ENCODE measurements around the gene RANBP10. TPM values are rescaled to one million over a fixed set of nuclear protein-coding genes. Genes with fewer than 3 reads are reported as not detected.
A peak's percentile ranks its signal among the peaks of the same experiment; 100 is the strongest.
"Not testable (repeated sequence)": the region's sequence is repeated elsewhere in the genome, so short reads cannot be mapped to it uniquely, and the experiment has no call there.

The RANBP10 gene
- total RNA-seq, 1 donor from 2014 or later, result 4.7 TPM

- Histone ChIP-seq H3K9ac (ENCODE audit: low read depth in 1 of 3, low read length in 3 of 3) (peak overlapping the region; percentile 46 to 95 (median 61)), H3K4me1 (ENCODE audit: control insufficient read depth in 3 of 3, insufficient read depth in 3 of 3, low read length in 3 of 3) (peaks cover 55 to 67% (median 57%) of the 10 kb centered on the region in 3 donors), H3K4me3 (ENCODE audit: low read length in 3 of 3) (peak overlapping the region; percentile 41 to 52 (median 42)), H3K9me3 (ENCODE audit: control insufficient read depth in 3 of 3, low read length in 3 of 3) (no peaks in the 10 kb centered on the region), H3K36me3 (ENCODE audit: control insufficient read depth in 3 of 3, insufficient read depth in 3 of 3, low read length in 3 of 3) (peaks cover 0 to 5% (median 0%) of the 10 kb centered on the region in 3 donors), H3K27ac (ENCODE audit: low read depth, low read length) (peak overlapping the region; percentile 95), H3K27me3 (ENCODE audit: control insufficient read depth in 3 of 3, insufficient read depth in 3 of 3, low read length in 3 of 3) (no peaks in the 10 kb centered on the region)
Measured at GRCh38 chr16:67844497-67844896, 38.1 kb upstream of the RANBP10 start.

DNA sequence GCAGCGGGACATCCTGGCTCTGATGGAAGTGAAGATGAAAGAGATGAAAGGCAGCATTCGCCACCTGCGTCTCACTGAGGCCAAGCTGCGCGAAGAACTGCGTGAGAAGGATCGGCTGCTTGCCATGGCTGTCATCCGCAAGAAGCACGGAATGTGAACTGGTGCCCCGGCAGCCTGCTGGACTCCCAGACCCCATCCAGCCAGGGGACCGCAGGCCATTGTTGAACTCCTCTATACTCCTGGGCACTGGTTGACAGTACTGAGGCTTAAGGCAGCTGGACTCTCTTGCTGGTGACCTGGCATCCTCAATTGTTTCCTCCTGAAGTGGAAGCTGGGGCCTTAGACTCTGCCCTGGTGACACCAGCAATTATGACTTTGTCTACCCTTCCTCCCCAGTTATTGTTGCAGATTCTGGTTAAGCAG lies 37.0 kb upstream of the RANBP10 start:
- no peaks in the 10 kb centered on the region for H3K9me3 ChIP-seq (ENCODE audit: control insufficient read depth in 3 of 3, low read length in 3 of 3)
- peak overlapping the region; percentile 73 to 99 (median 95) for H3K9ac ChIP-seq (ENCODE audit: low read depth in 1 of 3, low read length in 3 of 3)
- peaks cover 49 to 58% (median 53%) of the 10 kb centered on the region in 3 donors for H3K4me1 ChIP-seq (ENCODE audit: control insufficient read depth in 3 of 3, insufficient read depth in 3 of 3, low read length in 3 of 3)
- H3K4me3 ChIP-seq (ENCODE audit: low read length in 3 of 3), result peak overlapping the region; percentile 83 to 97 (median 97)
- H3K27ac ChIP-seq (ENCODE audit: low read depth, low read length), result peak overlapping the region; percentile 95
- H3K27me3 ChIP-seq (ENCODE audit: control insufficient read depth in 3 of 3, insufficient read depth in 3 of 3, low read length in 3 of 3), result no peaks in the 10 kb centered on the region
- peaks cover 0 to 3% (median 0%) of the 10 kb centered on the region in 3 donors for H3K36me3 ChIP-seq (ENCODE audit: control insufficient read depth in 3 of 3, insufficient read depth in 3 of 3, low read length in 3 of 3)

- peak overlapping the region; percentile 83 to 97 (median 97) for H3K4me3 ChIP-seq (ENCODE audit: low read length in 3 of 3)
- H3K9me3 ChIP-seq (ENCODE audit: control insufficient read depth in 3 of 3, low read length in 3 of 3), result no peaks in the 10 kb centered on the region
- peak overlapping the region; percentile 73 to 99 (median 95) for H3K9ac ChIP-seq (ENCODE audit: low read depth in 1 of 3, low read length in 3 of 3)
- H3K27me3 ChIP-seq (ENCODE audit: control insufficient read depth in 3 of 3, insufficient read depth in 3 of 3, low read length in 3 of 3), result no peaks in the 10 kb centered on the region
- H3K36me3 ChIP-seq (ENCODE audit: control insufficient read depth in 3 of 3, insufficient read depth in 3 of 3, low read length in 3 of 3), result peaks cover 0 to 3% (median 0%) of the 10 kb centered on the region in 3 donors
- H3K4me1 ChIP-seq (ENCODE audit: control insufficient read depth in 3 of 3, insufficient read depth in 3 of 3, low read length in 3 of 3), result peaks cover 43 to 52% (median 47%) of the 10 kb centered on the region in 3 donors
- peak overlapping the region; percentile 95 for H3K27ac ChIP-seq (ENCODE audit: low read depth, low read length)
Measured at GRCh38 chr16:67842509-67843342, 36.4 kb upstream of the RANBP10 start.

DNA sequence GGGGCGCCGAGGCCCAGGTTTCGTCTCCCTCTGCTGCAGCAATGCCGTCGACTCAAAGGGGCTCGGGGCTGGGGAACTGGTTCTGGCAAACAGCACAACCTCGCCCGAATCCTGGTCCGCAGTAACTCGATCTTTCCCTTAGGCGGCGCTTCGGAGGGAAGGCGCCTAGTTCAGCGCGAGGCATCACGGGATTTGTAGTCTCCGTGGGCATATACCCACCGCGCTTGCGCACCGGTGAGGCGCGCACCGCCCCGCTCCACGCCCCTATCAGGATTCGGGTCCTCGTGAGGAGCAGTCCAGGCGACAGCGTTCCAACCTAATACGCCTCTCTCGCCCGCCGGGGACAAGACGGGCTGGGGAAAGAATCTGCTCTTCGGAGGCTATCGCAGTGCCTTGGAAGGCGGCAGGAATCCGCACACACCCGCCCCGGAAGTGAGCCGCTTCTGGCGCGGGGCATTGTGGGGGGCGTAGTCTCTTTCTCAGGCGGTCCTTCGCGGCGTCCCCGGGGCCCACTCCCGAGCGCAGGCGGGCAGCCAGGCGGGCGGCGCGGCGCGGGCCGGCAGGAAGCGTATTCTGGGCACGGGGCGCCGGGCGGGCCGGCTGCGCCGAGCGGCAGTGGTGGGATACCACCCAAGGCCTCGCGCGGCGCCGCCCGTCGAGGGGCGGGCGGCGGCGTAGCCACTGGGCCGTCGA lies 35.6 kb upstream of the RANBP10 start, which contains the start of gene THAP11:
TSS of gene THAP11 (plus strand) at position 505 of the 693 bp plus-strand sequence. CDS start 235 bp downstream, outside the sequence.
- no peaks in the 10 kb centered on the region for H3K9me3 ChIP-seq (ENCODE audit: control insufficient read depth in 3 of 3, low read length in 3 of 3)
- peak within 1 kb of the TSS; percentile 91 to 97 (median 97) for H3K4me3 ChIP-seq (ENCODE audit: low read length in 3 of 3)
- peak within 1 kb of the TSS; percentile 95 to 99 (median 98) for H3K9ac ChIP-seq (ENCODE audit: low read depth in 1 of 3, low read length in 3 of 3)

DNA sequence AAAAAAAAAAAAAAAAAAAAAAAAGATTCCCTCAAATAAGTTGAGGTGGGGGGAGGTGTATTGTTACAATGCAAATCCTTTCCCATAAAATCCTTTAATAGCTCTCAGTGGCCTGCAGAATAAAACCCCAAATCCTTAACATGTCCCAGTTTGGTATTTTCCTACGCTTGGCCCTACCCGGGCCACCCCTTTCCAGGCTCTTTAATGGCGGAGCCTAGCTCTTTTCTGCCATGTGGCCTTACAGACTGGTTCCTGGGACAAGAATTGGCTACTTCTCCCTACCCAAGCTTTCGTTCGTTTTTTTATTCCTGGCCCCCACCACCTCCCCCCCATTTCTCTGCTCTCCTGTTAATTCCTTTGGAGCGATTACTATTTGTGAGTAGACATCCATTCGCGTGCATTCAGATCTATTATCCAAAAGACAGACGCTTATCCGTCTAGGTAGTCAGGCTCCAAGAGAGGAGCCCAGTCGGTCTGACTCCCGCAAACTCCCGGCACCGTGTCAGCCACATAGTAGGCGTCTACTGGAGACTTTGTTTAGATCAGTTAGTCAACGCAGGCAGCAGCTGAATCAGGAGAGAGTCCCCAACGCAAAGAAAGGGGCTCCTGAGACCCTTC lies 34.9 kb upstream of the RANBP10 start:
- Histone ChIP-seq H3K9me3 (ENCODE audit: control insufficient read depth in 3 of 3, low read length in 3 of 3) (no peaks in the 10 kb centered on the region), H3K9ac (ENCODE audit: low read depth in 1 of 3, low read length in 3 of 3) (peak overlapping the region; percentile 95 to 99 (median 98)), H3K36me3 (ENCODE audit: control insufficient read depth in 3 of 3, insufficient read depth in 3 of 3, low read length in 3 of 3) (peaks cover 0 to 3% (median 0%) of the 10 kb centered on the region in 3 donors), H3K4me3 (ENCODE audit: low read length in 3 of 3) (peak overlapping the region; percentile 91 to 97 (median 97)), H3K27me3 (ENCODE audit: control insufficient read depth in 3 of 3, insufficient read depth in 3 of 3, low read length in 3 of 3) (no peaks in the 10 kb centered on the region), H3K4me1 (ENCODE audit: control insufficient read depth in 3 of 3, insufficient read depth in 3 of 3, low read length in 3 of 3) (peaks cover 40 to 45% (median 41%) of the 10 kb centered on the region in 3 donors), H3K27ac (ENCODE audit: low read depth, low read length) (peak overlapping the region; percentile 95)

More for the DNA sequence above, 35.6 kb upstream of the RANBP10 start, which contains the start of gene THAP11:
- Histone ChIP-seq H3K27me3 (ENCODE audit: control insufficient read depth in 3 of 3, insufficient read depth in 3 of 3, low read length in 3 of 3) (no peaks in the 10 kb centered on the region), H3K36me3 (ENCODE audit: control insufficient read depth in 3 of 3, insufficient read depth in 3 of 3, low read length in 3 of 3) (peaks cover 0 to 3% (median 0%) of the 10 kb centered on the region in 3 donors), H3K27ac (ENCODE audit: low read depth, low read length) (peak within 1 kb of the TSS; percentile 95), H3K4me1 (ENCODE audit: control insufficient read depth in 3 of 3, insufficient read depth in 3 of 3, low read length in 3 of 3) (peaks cover 40 to 48% (median 42%) of the 10 kb centered on the region in 3 donors)

DNA sequence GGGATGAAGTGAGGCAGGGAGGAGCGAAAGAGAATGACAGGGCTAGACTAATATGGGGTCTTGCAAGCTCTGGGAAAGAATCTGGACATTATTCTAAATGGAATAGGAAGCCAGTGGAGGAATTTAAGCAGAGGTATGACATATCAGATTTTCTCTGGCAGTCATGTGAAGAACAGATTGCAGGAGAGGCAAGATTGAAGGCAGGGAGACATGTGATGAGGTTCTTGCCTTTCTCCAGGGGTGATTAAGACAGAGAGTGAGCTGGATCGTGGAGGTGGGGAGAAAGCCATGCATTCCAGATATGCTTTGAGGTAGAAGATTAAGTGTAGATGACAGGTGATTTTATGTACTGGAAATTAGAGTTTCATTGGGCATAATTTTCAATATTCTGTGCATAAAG lies 31.5 kb upstream of the RANBP10 start:
- peaks cover 16 to 22% (median 18%) of the 10 kb centered on the region in 3 donors for H3K4me1 ChIP-seq (ENCODE audit: control insufficient read depth in 3 of 3, insufficient read depth in 3 of 3, low read length in 3 of 3)

DNA sequence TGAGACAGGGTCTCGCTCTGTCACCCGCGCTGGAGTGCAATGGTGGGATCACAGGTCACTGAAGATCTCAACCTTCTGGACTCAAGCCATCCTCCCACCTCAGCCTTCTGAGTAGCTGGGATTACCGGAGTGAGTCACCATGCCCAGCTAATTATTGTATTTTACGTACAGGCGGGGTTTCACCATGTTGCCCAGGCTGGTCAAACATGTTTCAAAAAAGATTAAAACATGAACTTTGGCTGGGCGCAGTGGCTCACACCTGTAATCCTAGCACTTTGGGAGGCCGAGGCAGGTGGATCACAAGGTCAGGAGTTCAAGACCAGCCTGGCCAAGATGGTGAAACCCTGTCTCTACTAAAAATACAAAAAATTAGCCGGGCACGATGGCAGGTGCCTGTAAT lies 30.8 kb upstream of the RANBP10 start:
- H3K9me3 ChIP-seq (ENCODE audit: control insufficient read depth in 3 of 3, low read length in 3 of 3); H3K36me3 ChIP-seq (ENCODE audit: control insufficient read depth in 3 of 3, insufficient read depth in 3 of 3, low read length in 3 of 3); H3K27ac ChIP-seq (ENCODE audit: low read depth, low read length); H3K4me3 ChIP-seq (ENCODE audit: low read length in 3 of 3); H3K27me3 ChIP-seq (ENCODE audit: control insufficient read depth in 3 of 3, insufficient read depth in 3 of 3, low read length in 3 of 3); H3K9ac ChIP-seq (ENCODE audit: low read depth in 1 of 3, low read length in 3 of 3): not testable (repeated sequence)
- peaks cover 17 to 23% (median 20%) of the 10 kb centered on the region in 3 donors for H3K4me1 ChIP-seq (ENCODE audit: control insufficient read depth in 3 of 3, insufficient read depth in 3 of 3, low read length in 3 of 3)

More for the DNA sequence above, 31.5 kb upstream of the RANBP10 start:
- H3K36me3 ChIP-seq (ENCODE audit: control insufficient read depth in 3 of 3, insufficient read depth in 3 of 3, low read length in 3 of 3), result no peaks in the 10 kb centered on the region
- H3K27ac ChIP-seq (ENCODE audit: low read depth, low read length), result no peak overlapping the region
- no peak overlapping the region for H3K9ac ChIP-seq (ENCODE audit: low read depth in 1 of 3, low read length in 3 of 3)
- no peaks in the 10 kb centered on the region for H3K9me3 ChIP-seq (ENCODE audit: control insufficient read depth in 3 of 3, low read length in 3 of 3)
- no peak overlapping the region for H3K4me3 ChIP-seq (ENCODE audit: low read length in 3 of 3)
- H3K27me3 ChIP-seq (ENCODE audit: control insufficient read depth in 3 of 3, insufficient read depth in 3 of 3, low read length in 3 of 3), result no peaks in the 10 kb centered on the region

GRCh38 chr16:67834242-67834614 lies 27.9 kb upstream of the RANBP10 start:
- Histone ChIP-seq H3K36me3 (ENCODE audit: control insufficient read depth in 3 of 3, insufficient read depth in 3 of 3, low read length in 3 of 3) (peaks cover 26 to 29% (median 28%) of the 10 kb centered on the region in 3 donors), H3K4me1 (ENCODE audit: control insufficient read depth in 3 of 3, insufficient read depth in 3 of 3, low read length in 3 of 3) (peaks cover 13 to 17% (median 14%) of the 10 kb centered on the region in 3 donors), H3K9ac (ENCODE audit: low read depth in 1 of 3, low read length in 3 of 3) (peak overlapping the region; percentile 90), H3K27ac (ENCODE audit: low read depth, low read length) (peak overlapping the region; percentile 70), H3K4me3 (ENCODE audit: low read length in 3 of 3) (peak overlapping the region; percentile 71 to 93 (median 88)), H3K27me3 (ENCODE audit: control insufficient read depth in 3 of 3, insufficient read depth in 3 of 3, low read length in 3 of 3) (no peaks in the 10 kb centered on the region), H3K9me3 (ENCODE audit: control insufficient read depth in 3 of 3, low read length in 3 of 3) (no peaks in the 10 kb centered on the region)

DNA sequence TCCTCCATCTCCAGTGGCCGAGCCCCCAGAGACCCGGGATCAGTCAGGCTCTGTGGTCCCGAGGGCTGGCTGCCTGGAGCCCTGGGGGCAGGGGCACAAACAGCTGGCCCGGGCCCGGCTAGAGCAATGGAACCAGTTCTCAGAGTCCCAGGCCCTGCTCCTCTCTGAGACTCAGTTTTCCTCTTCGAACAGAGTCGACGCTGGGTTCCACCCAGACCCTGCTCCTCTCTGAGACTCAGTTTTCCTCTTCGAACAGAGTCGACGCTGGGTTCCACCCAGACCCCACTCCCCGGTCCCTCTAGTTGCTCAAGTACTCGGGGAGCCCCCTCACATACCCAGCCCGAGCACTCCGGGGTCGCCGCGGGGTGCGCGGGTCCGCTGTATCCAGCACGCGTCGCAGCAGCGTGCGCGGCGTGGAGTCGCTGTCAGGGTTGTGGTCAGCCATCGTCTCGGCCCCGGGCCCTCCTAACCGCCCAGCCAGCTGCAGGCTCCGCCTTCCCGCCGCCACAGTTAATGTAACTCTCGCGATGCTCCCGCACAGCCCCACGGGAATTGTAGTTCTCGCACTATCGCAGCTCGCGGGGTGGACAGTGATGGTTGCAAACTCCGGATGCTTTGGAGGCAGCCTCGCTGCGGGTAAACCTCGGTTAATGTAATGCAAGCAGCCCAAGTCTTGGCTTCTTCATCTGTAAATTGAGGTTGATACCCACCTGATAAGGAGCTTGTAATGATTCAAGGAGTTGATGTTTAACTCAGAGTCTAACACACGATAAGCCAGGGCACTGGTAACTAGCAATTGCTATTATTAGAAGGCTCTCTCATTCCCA lies 27.3 kb upstream of the RANBP10 start:
- Histone ChIP-seq H3K9ac (ENCODE audit: low read depth in 1 of 3, low read length in 3 of 3) (peak overlapping the region; percentile 90), H3K4me1 (ENCODE audit: control insufficient read depth in 3 of 3, insufficient read depth in 3 of 3, low read length in 3 of 3) (peaks cover 13 to 17% (median 14%) of the 10 kb centered on the region in 3 donors), H3K4me3 (ENCODE audit: low read length in 3 of 3) (peak overlapping the region; percentile 71 to 93 (median 88)), H3K27ac (ENCODE audit: low read depth, low read length) (peak overlapping the region; percentile 70), H3K9me3 (ENCODE audit: control insufficient read depth in 3 of 3, low read length in 3 of 3) (no peaks in the 10 kb centered on the region), H3K36me3 (ENCODE audit: control insufficient read depth in 3 of 3, insufficient read depth in 3 of 3, low read length in 3 of 3) (peaks cover 30 to 34% (median 32%) of the 10 kb centered on the region in 3 donors), H3K27me3 (ENCODE audit: control insufficient read depth in 3 of 3, insufficient read depth in 3 of 3, low read length in 3 of 3) (no peaks in the 10 kb centered on the region)

All from skeletal muscle tissue (tissue), 4 donors.